NK-92 (cell line): Measurements from ENCODE around the gene RIMBP2.
"Not testable (repeated sequence)": the region's sequence is repeated elsewhere in the genome, so short reads cannot be mapped to it uniquely, and the experiment has no call there.

Source experiments
- DNase-seq: peaks from one replicate; lab custom pipeline; 2025; ENCODE audit not compliant: unreplicated experiment; lab: John Stamatoyannopoulos, UW

RIMBP2 gene

GRCh38 chr12:130706311-130706710, 9.8 kb downstream of the RIMBP2 start:
- no peak for DNase-seq

GRCh38 chr12:130705178-130705822, 10.8 kb downstream of the RIMBP2 start:
- DNase-seq, result no peak

GRCh38 chr12:130704606-130705005, 11.5 kb downstream of the RIMBP2 start:
- DNase-seq, result no peak

GRCh38 chr12:130703733-130704375, 12.2 kb downstream of the RIMBP2 start:
- DNase-seq, result no peak

GRCh38 chr12:130702966-130703732, 12.9 kb downstream of the RIMBP2 start:
- no peak for DNase-seq

- DNase-seq, result no peak
These were observed 14.7 kb downstream of the RIMBP2 start for GRCh38 chr12:130701402-130701744.

GRCh38 chr12:130700492-130701401, 15.4 kb downstream of the RIMBP2 start:
- no peak for DNase-seq

- no peak for DNase-seq
These were observed 18.0 kb downstream of the RIMBP2 start for GRCh38 chr12:130698106-130698505.

GRCh38 chr12:130696379-130697100, 19.6 kb downstream of the RIMBP2 start:
- DNase-seq, result no peak

GRCh38 chr12:130695061-130695460, 21.0 kb downstream of the RIMBP2 start:
- no peak for DNase-seq

- no peak for DNase-seq
These were observed 26.4 kb downstream of the RIMBP2 start for GRCh38 chr12:130689408-130690405.

- not testable (repeated sequence) for DNase-seq
These were observed 27.1 kb downstream of the RIMBP2 start for GRCh38 chr12:130688999-130689398.

- no peak for DNase-seq
These were observed 28.0 kb downstream of the RIMBP2 start for GRCh38 chr12:130687796-130688778.

- no peak for DNase-seq
These were observed 28.9 kb downstream of the RIMBP2 start for GRCh38 chr12:130687190-130687589.

- DNase-seq, result no peak
These were observed 29.5 kb downstream of the RIMBP2 start for GRCh38 chr12:130686511-130686991.

- DNase-seq, result no peak
These were observed 30.2 kb downstream of the RIMBP2 start for GRCh38 chr12:130685850-130686249.

- DNase-seq, result no peak
These were observed 30.8 kb downstream of the RIMBP2 start for GRCh38 chr12:130685250-130685787.

GRCh38 chr12:130683811-130684210, 32.3 kb downstream of the RIMBP2 start:
- no peak for DNase-seq
